Natural killer cell (primary cell): ENCODE results near the gene TBC1D7. TPM values are rescaled to one million over a fixed set of nuclear protein-coding genes. Genes with fewer than 3 reads are reported as not detected.

Experiments used
- ATAC-seq, 3 donors: fragments of 150-1000 bp in 2 of 3; fragments of 200-7000 bp in 1 of 3; cut with Tn5 transposase; 1 replicate in 1 of 3; 2 replicates in 2 of 3; pipeline ENCODE4 v1.10.0; 2021; ENCODE audit warnings: mild to moderate bottlenecking in 2 of 3, moderate library complexity in 2 of 3
- DNase-seq, 2 donors: peaks; one replicate each; pipeline versions ENCODE4 v3.0.0 to v3.0.0-alpha.2; 2013 to 2021; ENCODE audit warnings: mixed read lengths in 1 of 2
- H3K27ac ChIP-seq: one replicate; pipeline ENCODE4 v1.5.1; 2013; ENCODE audit warnings: mild to moderate bottlenecking, low read length
- H3K27me3 ChIP-seq: one replicate; pipeline ENCODE4 v1.6.1; 2013; ENCODE audit warnings: low read length; ENCODE audit not compliant: control insufficient read depth, insufficient read depth
- H3K36me3 ChIP-seq: one replicate; pipeline ENCODE4 v1.6.1; 2013; ENCODE audit warnings: low read length; ENCODE audit not compliant: control insufficient read depth, insufficient read depth
- H3K4me1 ChIP-seq: one replicate; pipeline ENCODE4 v1.6.1; 2013; ENCODE audit warnings: low read length; ENCODE audit not compliant: control insufficient read depth, insufficient read depth
- H3K4me3 ChIP-seq: one replicate; pipeline ENCODE4 v1.5.1; 2013; ENCODE audit warnings: low read length
- H3K9me3 ChIP-seq: one replicate; pipeline ENCODE4 v1.6.1; 2013; ENCODE audit warnings: low read length; ENCODE audit not compliant: control insufficient read depth, insufficient read depth
- H3K27ac Mint-ChIP-seq, 2 donors: one replicate each; pipeline ENCODE4 v1.8.0; 2022; ENCODE audit warnings: mild to moderate bottlenecking in 2 of 2, mixed read lengths in 2 of 2, moderate library complexity in 1 of 2
- H3K27me3 Mint-ChIP-seq, 2 donors: one replicate each; pipeline ENCODE4 v1.8.0; 2022; ENCODE audit warnings: low read depth in 2 of 2, mixed read lengths in 2 of 2
- H3K36me3 Mint-ChIP-seq: one replicate; pipeline ENCODE4 v1.8.0; 2022; ENCODE audit warnings: mixed read lengths
- H3K4me1 Mint-ChIP-seq, 2 donors: one replicate each; pipeline ENCODE4 v1.8.0; 2022; ENCODE audit warnings: mixed read lengths in 2 of 2
- H3K4me3 Mint-ChIP-seq: one replicate; pipeline ENCODE4 v1.8.0; 2022; ENCODE audit warnings: mild to moderate bottlenecking, moderate library complexity, mixed read lengths
- H3K9me3 Mint-ChIP-seq, 2 donors: one replicate each; pipeline ENCODE4 v1.8.0; 2022; ENCODE audit warnings: mixed read lengths in 2 of 2
- CTCF ChIP-seq: fragments of 200-600 bp; IDR thresholded peaks from one replicate; pipeline ENCODE4 v1.8.0; 2022; ENCODE audit warnings: antibody characterized with exemption
- WGBS: methylation state at CpG from one replicate; pipeline ENCODE4 v1.1.7; 2013; ENCODE audit warnings: missing lambda C conversion rate; ENCODE audit not compliant: insufficient coverage; 5-methylcytosine and 5-hydroxymethylcytosine counted together
- intact Hi-C: fragments of 100-400 bp; cut with micrococcal nuclease; formaldehyde crosslinking; loops from one replicate; pipeline ENCODE4 v1.14.2; 2022
- total RNA-seq, 4 donors: library from RNA; stranded (reverse); fragments of 120-200 nt in 1 of 4; gene quantifications; one replicate each; pipeline versions ENCODE4 v1.2.3 to v1.2.4, GENCODE V29; 2013 to 2022

Gene TBC1D7
- total RNA-seq, 3 donors from 2014 or later (not counting 1 experiment from before 2014, with no cell fraction given), result 20.1 to 29.7 (median 24.3) TPM

- Mint-ChIP-seq H3K27me3 (peaks cover 0 to 1% of the 10 kb centered on the region in 2 donors), H3K36me3 (no peaks in the 10 kb centered on the region), H3K4me1 (no peaks in the 10 kb centered on the region), H3K4me3 (no peak overlapping the region), H3K9me3 (no peaks in the 10 kb centered on the region), H3K27ac (no peak overlapping the region)
- ATAC-seq (no peak), DNase-seq (no peak)
- Histone ChIP-seq H3K4me1 (peaks cover 16% of the 10 kb centered on the region), H3K36me3 (no peaks in the 10 kb centered on the region), H3K4me3 (no peak overlapping the region), H3K27ac (no peak overlapping the region), H3K9me3 (no peaks in the 10 kb centered on the region), H3K27me3 (no peaks in the 10 kb centered on the region)
- WGBS, result 82% methylated on average over 2 of the region's 2 CpGs
- intact Hi-C loops, result no loop called here
- no peak for TF ChIP-seq CTCF
Measured at GRCh38 chr6:13256266-13257001, 71.9 kb downstream of the TBC1D7 start.

Other genes starting within 250 kb of the TBC1D7 start
- 10 to 100 TPM; 59.7 to 74.5 (median 71.2) TPM for gene GFOD1, start 159.1 kb upstream of the TBC1D7 start, total RNA-seq
- gene SIRT5, start 246.1 kb upstream of the TBC1D7 start, total RNA-seq, result 10 to 100 TPM in 2 of 3 donors, 1 to 10 TPM in 1; 8.8 to 13.9 (median 12.2) TPM